ENCODE data around the gene PET100.

DNA sequence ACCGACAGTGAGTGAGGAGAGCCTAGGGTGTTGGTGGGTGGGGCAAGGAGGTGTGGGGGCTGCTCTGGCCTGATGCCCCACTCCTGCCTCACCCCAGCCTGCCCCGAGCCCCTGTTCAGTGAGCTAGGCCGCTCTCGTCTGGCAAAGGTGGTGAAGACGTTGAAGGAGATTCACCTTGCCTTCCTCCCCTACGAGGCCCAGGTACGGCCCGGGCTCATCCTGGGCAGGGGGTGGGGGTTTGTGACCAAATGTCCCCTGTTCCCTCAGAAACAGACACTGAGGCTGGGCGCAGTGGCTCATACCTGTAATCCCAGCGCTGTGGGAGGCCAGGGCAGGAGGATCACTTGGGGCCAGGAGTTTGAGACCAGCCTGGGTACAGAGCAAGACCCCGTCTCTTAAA, 11.2 kb downstream of the PET100 start:
- TF ChIP-seq CTCF (IDR thresholded peaks at IDR 0.05) (no peak), ZFX (IDR thresholded peaks at IDR 0.05; ENCODE audit: borderline replicate concordance) (no peak)
